Astrocyte (in vitro differentiated cells and primary cell): ENCODE measurements around the gene CDK9. TPM values are rescaled to one million over a fixed set of nuclear protein-coding genes. Genes with fewer than 3 reads are reported as not detected.
A peak's percentile ranks its signal among the peaks of the same experiment; 100 is the strongest.

Experiments used
- DNase-seq: peaks from one replicate; pipeline ENCODE4 v3.0.0-alpha.2; 2010; ENCODE audit warnings: low read depth
- FAIRE-seq: peaks from 2 replicates; lab custom pipeline; 2011; peaks lifted over from hg19 to GRCh38; lab: Jason Lieb, UNC
- H2AFZ ChIP-seq: 2 replicates; pipeline ENCODE4 v1.6.0; 2012; ENCODE audit warnings: low read depth, low read length, inconsistent platforms
- H3K27ac ChIP-seq: 2 replicates; pipeline ENCODE4 v1.5.1; 2011; ENCODE audit warnings: low read depth, low read length, inconsistent platforms
- H3K27me3 ChIP-seq: 2 replicates; pipeline ENCODE4 v1.6.0; 2011; ENCODE audit warnings: low read length, inconsistent platforms; ENCODE audit not compliant: insufficient read depth
- H3K36me3 ChIP-seq: 2 replicates; pipeline ENCODE4 v1.5.1; 2011; ENCODE audit warnings: low read length, inconsistent platforms; ENCODE audit not compliant: insufficient read depth
- H3K4me1 ChIP-seq: 2 replicates; pipeline ENCODE4 v1.5.1; 2011; ENCODE audit warnings: low read length, inconsistent platforms; ENCODE audit not compliant: insufficient read depth
- H3K4me2 ChIP-seq: 2 replicates; pipeline ENCODE4 v1.6.0; 2012; ENCODE audit warnings: low read length, inconsistent platforms
- H3K4me3 ChIP-seq: 2 replicates; pipeline ENCODE4 v1.5.1; 2011; ENCODE audit warnings: low read depth, mild to moderate bottlenecking, low read length, inconsistent platforms; ENCODE audit not compliant: insufficient read depth
- H3K79me2 ChIP-seq: 2 replicates; pipeline ENCODE4 v1.6.0; 2012; ENCODE audit warnings: mild to moderate bottlenecking, low read length, inconsistent platforms; ENCODE audit not compliant: insufficient read depth
- H3K9ac ChIP-seq: 2 replicates; pipeline ENCODE4 v1.6.0; 2012; ENCODE audit warnings: mild to moderate bottlenecking, low read length, inconsistent platforms
- H3K9me3 ChIP-seq: 2 replicates; pipeline ENCODE4 v1.5.1; 2012; ENCODE audit warnings: low read depth, mild to moderate bottlenecking, low read length, inconsistent platforms; ENCODE audit not compliant: insufficient read depth
- H4K20me1 ChIP-seq: 2 replicates; pipeline ENCODE4 v1.6.0; 2012; ENCODE audit warnings: low read length, inconsistent platforms; ENCODE audit not compliant: insufficient read depth
- H3K27ac Mint-ChIP-seq: one replicate; pipeline ENCODE4 v1.8.0; 2021; ENCODE audit warnings: mild to moderate bottlenecking, mixed read lengths; ENCODE audit not compliant: unreplicated experiment
- H3K27me3 Mint-ChIP-seq: one replicate; pipeline ENCODE4 v1.8.0; 2021; ENCODE audit warnings: low read depth, mixed read lengths; ENCODE audit not compliant: unreplicated experiment
- H3K36me3 Mint-ChIP-seq: one replicate; pipeline ENCODE4 v1.8.0; 2021; ENCODE audit warnings: low read depth, mixed read lengths; ENCODE audit not compliant: unreplicated experiment
- H3K4me1 Mint-ChIP-seq: one replicate; pipeline ENCODE4 v1.8.0; 2021; ENCODE audit warnings: low read depth, mixed read lengths; ENCODE audit not compliant: unreplicated experiment
- H3K4me3 Mint-ChIP-seq: one replicate; pipeline ENCODE4 v1.8.0; 2021; ENCODE audit warnings: mild to moderate bottlenecking, moderate library complexity, mixed read lengths; ENCODE audit not compliant: unreplicated experiment
- H3K9me3 Mint-ChIP-seq: one replicate; pipeline ENCODE4 v1.8.0; 2021; ENCODE audit warnings: mild to moderate bottlenecking, mixed read lengths; ENCODE audit not compliant: unreplicated experiment
- CTCF ChIP-seq: IDR thresholded peaks from 2 replicates; pipeline ENCODE4 v1.5.1; 2011; ENCODE audit warnings: low read depth, mild to moderate bottlenecking, inconsistent platforms, low read length, moderate library complexity; ENCODE audit not compliant: insufficient read depth
- EZH2 ChIP-seq: IDR thresholded peaks from 2 replicates; pipeline ENCODE4 v1.6.1; 2012; ENCODE audit warnings: mild to moderate bottlenecking, low read length, inconsistent platforms; ENCODE audit not compliant: insufficient read depth
- total RNA-seq: library from RNA; stranded (reverse); gene quantifications from 2 replicates; pipeline ENCODE4 v1.2.1, GENCODE V29; 2021

Gene CDK9
- total RNA-seq, 1 donor from 2014 or later: 71.7 TPM

GRCh38 chr9:127781806-127782205, 4.0 kb upstream of the CDK9 start:
- DNase-seq (no peak), FAIRE-seq (no peak)
- Mint-ChIP-seq H3K4me3 (no peak overlapping the region), H3K36me3 (peaks cover 2% of the 10 kb centered on the region), H3K27ac (no peak overlapping the region), H3K27me3 (peaks cover 3% of the 10 kb centered on the region), H3K4me1 (no peaks in the 10 kb centered on the region), H3K9me3 (no peaks in the 10 kb centered on the region)
- no peaks in the 10 kb centered on the region for H3K27me3 ChIP-seq
- H2AFZ ChIP-seq: no peak overlapping the region
- peaks cover 10% of the 10 kb centered on the region for H3K79me2 ChIP-seq
- H3K9ac ChIP-seq: no peak overlapping the region
- TF ChIP-seq CTCF (no peak), EZH2 (no peak)
- H4K20me1 ChIP-seq: peaks cover 6% of the 10 kb centered on the region
- no peak overlapping the region for H3K4me3 ChIP-seq
- no peaks in the 10 kb centered on the region for H3K4me1 ChIP-seq
- no peaks in the 10 kb centered on the region for H3K9me3 ChIP-seq
- no peak overlapping the region for H3K27ac ChIP-seq
- H3K4me2 ChIP-seq: no peak overlapping the region
- no peaks in the 10 kb centered on the region for H3K36me3 ChIP-seq

GRCh38 chr9:127783111-127784008, 2.5 kb upstream of the CDK9 start:
- Mint-ChIP-seq H3K9me3 (no peaks in the 10 kb centered on the region), H3K27me3 (peaks cover 3% of the 10 kb centered on the region), H3K27ac (no peak overlapping the region), H3K36me3 (peaks cover 9% of the 10 kb centered on the region), H3K4me1 (peaks cover 8% of the 10 kb centered on the region), H3K4me3 (peak overlapping the region; percentile 14)
- H4K20me1 ChIP-seq: peaks cover 21% of the 10 kb centered on the region
- TF ChIP-seq CTCF (no peak), EZH2 (no peak)
- peaks cover 10% of the 10 kb centered on the region for H3K36me3 ChIP-seq
- FAIRE-seq (no peak), DNase-seq (no peak)
- no peak overlapping the region for H3K4me2 ChIP-seq
- H3K79me2 ChIP-seq: peaks cover 25% of the 10 kb centered on the region
- no peak overlapping the region for H3K9ac ChIP-seq
- no peak overlapping the region for H3K4me3 ChIP-seq
- H2AFZ ChIP-seq: no peak overlapping the region
- H3K27me3 ChIP-seq: no peaks in the 10 kb centered on the region
- no peaks in the 10 kb centered on the region for H3K9me3 ChIP-seq
- peaks cover 4% of the 10 kb centered on the region for H3K4me1 ChIP-seq
- no peak overlapping the region for H3K27ac ChIP-seq
